HepG2 (cell line): Measurements from ENCODE around the gene RPS19. TPM values are rescaled to one million over a fixed set of nuclear protein-coding genes. Genes with fewer than 3 reads are reported as not detected.

Experiments
- GPBP1L1 ChIP-seq: sonication (generic); formaldehyde crosslinking; IDR thresholded peaks from 2 replicates; pipeline ENCODE4 v1.5.0; 2020; ENCODE audit warnings: mild to moderate bottlenecking, missing genetic modification reagents
- KLF11 ChIP-seq: IDR thresholded peaks from 2 replicates; pipeline ENCODE4 v1.6.1; 2016; ENCODE audit warnings: missing compliant biosample characterization
- LRRFIP1 ChIP-seq: sonication (generic); formaldehyde crosslinking; conservative IDR thresholded peaks from 2 replicates; pipeline ENCODE4 v1.4.0; 2020; ENCODE audit warnings: missing genetic modification reagents
- MATR3 ChIP-seq: sonication (generic); formaldehyde crosslinking; IDR thresholded peaks from 2 replicates; pipeline ENCODE4 v1.4.0; 2020; ENCODE audit warnings: missing genetic modification reagents
- RXRB ChIP-seq: IDR thresholded peaks from 2 replicates; pipeline ENCODE4 v1.6.1; 2016; ENCODE audit warnings: borderline replicate concordance, missing genetic modification reagents, missing compliant biosample characterization
- ZBTB40 ChIP-seq, 2 experiments: fragments of 450-650 bp in 1 of 2; sonication (generic) in 1 of 2; formaldehyde crosslinking in 1 of 2; IDR thresholded peaks; 2 replicates each; pipeline versions ENCODE4 v1.6.1 to v1.8.0; 2016 to 2022; ENCODE audit warnings: antibody characterized with exemption in 1 of 2, mild to moderate bottlenecking in 1 of 2, missing genetic modification reagents in 1 of 2
- ZNF24 ChIP-seq: fragments of 450-650 bp; IDR thresholded peaks from 2 replicates; pipeline ENCODE4 v1.6.1; 2017; ENCODE audit warnings: antibody characterized with exemption, mild to moderate bottlenecking
- ZNF30 ChIP-seq: sonication (generic); formaldehyde crosslinking; IDR thresholded peaks from 2 replicates; pipeline ENCODE4 v1.5.0; 2020; ENCODE audit warnings: mild to moderate bottlenecking, missing genetic modification reagents
- ZNF362 ChIP-seq: sonication (generic); formaldehyde crosslinking; IDR thresholded peaks from 2 replicates; pipeline ENCODE4 v1.4.0; 2020; ENCODE audit warnings: missing genetic modification reagents, mild to moderate bottlenecking, borderline replicate concordance
- ZNF383 ChIP-seq: sonication (generic); formaldehyde crosslinking; IDR thresholded peaks from 2 replicates; pipeline ENCODE4 v1.4.0; 2020; ENCODE audit warnings: missing genetic modification reagents, mild to moderate bottlenecking, borderline replicate concordance
- ZNF460 ChIP-seq: sonication (generic); formaldehyde crosslinking; IDR thresholded peaks from 2 replicates; pipeline ENCODE4 v1.5.1; 2020; ENCODE audit warnings: missing genetic modification reagents, mild to moderate bottlenecking, borderline replicate concordance
- ZNF619 ChIP-seq: sonication (generic); formaldehyde crosslinking; IDR thresholded peaks from 2 replicates; pipeline ENCODE4 v1.4.0; 2020; ENCODE audit warnings: mild to moderate bottlenecking, missing genetic modification reagents
- ZNF747 ChIP-seq: sonication (generic); formaldehyde crosslinking; IDR thresholded peaks from 2 replicates; pipeline ENCODE4 v1.8.1; 2023; ENCODE audit warnings: missing genetic modification reagents, mild to moderate bottlenecking, borderline replicate concordance
- polyA plus RNA-seq, 8 experiments: library from polyadenylated mRNA; depleted of rRNA in 3 of 8; stranded (reverse) in 7 of 8; unstranded in 1 of 8; fragments of >200 nt; fragmentation: Illumina TruSeq in 4 of 8; extraction: Trizol in 4 of 8; gene quantifications; 2 replicates each; pipeline versions ENCODE4 v1.2.1 to v1.2.3, GENCODE V29; 2011 to 2016; ENCODE audit warnings: low read depth in 4 of 8, missing spikeins in 1 of 8, mixed read lengths in 1 of 8; ENCODE audit not compliant: insufficient read depth in 1 of 8
- total RNA-seq, 5 experiments: library from RNA; depleted of rRNA; stranded (reverse); fragments of >200 nt; fragmentation: Illumina TruSeq; extraction: Trizol; gene quantifications; 2 replicates each; pipeline ENCODE4 v1.2.3, GENCODE V29; 2016; ENCODE audit warnings: low read depth in 1 of 5

RPS19 gene
- total and polyA plus RNA-seq, 2 of the 13 experiments (the other 11 are each of a cell fraction or from before 2014, with no cell fraction given) = 1,983 to 4,758 TPM

- no peak for TF ChIP-seq ZBTB40 (IDR thresholded peaks at IDR 0.05)
- no peak for TF ChIP-seq ZBTB40 (CRISPR knock-in tag; IDR thresholded peaks at IDR 0.05)
- TF ChIP-seq RXRB (CRISPR knock-in tag) = peak; percentile 58; the same call in 1 of the 2 replicates
- TF ChIP-seq ZNF24 = no peak
- no peak for TF ChIP-seq ZNF747 (CRISPR knock-in tag)
- TF ChIP-seq LRRFIP1 (CRISPR knock-in tag) = no peak
- no peak for TF ChIP-seq KLF11 (CRISPR knock-in tag)
- no peak for TF ChIP-seq ZNF30
- no peak for TF ChIP-seq GPBP1L1 (CRISPR knock-in tag)
- no peak for TF ChIP-seq ZNF460
- TF ChIP-seq MATR3 (CRISPR knock-in tag) = no peak
- no peak for TF ChIP-seq ZNF383 (CRISPR knock-in tag)
- no peak for TF ChIP-seq ZNF362 (CRISPR knock-in tag)
- no peak for TF ChIP-seq ZNF619 (CRISPR knock-in tag)
These were observed 44.2 kb downstream of the RPS19 start (continued) for GRCh38 chr19:41904118-41904870.
